ENCODE measurements around the gene TRMT112. TPM values are rescaled to one million over a fixed set of nuclear protein-coding genes. Genes with fewer than 3 reads are reported as not detected.
"Not testable (repeated sequence)": the region's sequence is repeated elsewhere in the genome, so short reads cannot be mapped to it uniquely, and the experiment has no call there.

Gene TRMT112
- total and polyA plus RNA-seq, 2 experiments from 2014 or later, result 210 to 292 TPM

GRCh38 chr11:64318766-64319761 lies 1.7 kb upstream of the TRMT112 start:
- H3K9me2 ChIP-seq (replicated peaks; ENCODE audit: insufficient read depth), result no peaks in the 10 kb centered on the region
- H3K79me2 ChIP-seq, result peaks cover 29% of the 10 kb centered on the region
- peak overlapping the region; percentile 79 for H3K4me2 ChIP-seq
- peaks cover 25% of the 10 kb centered on the region for H3K4me1 ChIP-seq (ENCODE audit: insufficient read depth)
- H4K20me1 ChIP-seq (ENCODE audit: insufficient read depth, poor library complexity, severe bottlenecking), result no peaks in the 10 kb centered on the region
- no peaks in the 10 kb centered on the region for H3K27me3 ChIP-seq
- peak overlapping the region; percentile 73 for H2AFZ ChIP-seq
- no peak for TF ChIP-seq EZH2phosphoT487 (IDR thresholded peaks at IDR 0.05; ENCODE audit: low read depth, severe bottlenecking, unreplicated experiment)
- TF ChIP-seq EZH2 (IDR thresholded peaks at IDR 0.05; ENCODE audit: borderline replicate concordance), result no peak
- TF ChIP-seq CTCF (IDR thresholded peaks at IDR 0.05; ENCODE audit: poor library complexity), result no peak
- peak; percentile 25 for DNase-seq (ENCODE audit: low spot score)
- H3K36me3 ChIP-seq (replicated peaks; ENCODE audit: insufficient read depth, low read depth), result no peaks in the 10 kb centered on the region
- H3K4me3 ChIP-seq, result peak overlapping the region; percentile 76
- 37% methylated on average over 14 of the region's 19 CpGs for WGBS (ENCODE audit: low lambda C conversion rate, missing lambda C conversion rate)
- peak overlapping the region; percentile 98 for H3K27ac ChIP-seq
- H3K9me3 ChIP-seq (ENCODE audit: low read depth), result no peaks in the 10 kb centered on the region

GRCh38 chr11:64317961-64318765 lies 804 bp upstream of the TRMT112 start, which contains the start of gene PRDX5:
Gene PRDX5 (plus strand): TSS chr11:64318121. CDS start chr11:64318216, 95 bp downstream.
- Histone ChIP-seq H4K20me1 (ENCODE audit: insufficient read depth, poor library complexity, severe bottlenecking) (no peaks in the 10 kb centered on the region), H3K4me1 (ENCODE audit: insufficient read depth) (peaks cover 25% of the 10 kb centered on the region), H2AFZ (peak within 1 kb of the TSS; percentile 73), H3K79me2 (peaks cover 29% of the 10 kb centered on the region), H3K4me2 (peak within 1 kb of the TSS; percentile 79), H3K27me3 (no peaks in the 10 kb centered on the region), H3K9me2 (replicated peaks; ENCODE audit: insufficient read depth) (no peaks in the 10 kb centered on the region), H3K27ac (peak within 1 kb of the TSS; percentile 98), H3K4me3 (peak within 1 kb of the TSS; percentile 76), H3K9me3 (ENCODE audit: low read depth) (no peaks in the 10 kb centered on the region), H3K36me3 (replicated peaks; ENCODE audit: insufficient read depth, low read depth) (no peaks in the 10 kb centered on the region)
- peak; percentile 98 for DNase-seq (ENCODE audit: low spot score)
- WGBS (ENCODE audit: low lambda C conversion rate, missing lambda C conversion rate), result 2% methylated on average over 59 of the region's 61 CpGs
- TF ChIP-seq CTCF (IDR thresholded peaks at IDR 0.05; ENCODE audit: poor library complexity) (peak; percentile 34), EZH2 (IDR thresholded peaks at IDR 0.05; ENCODE audit: borderline replicate concordance) (no peak)

- no peaks in the 10 kb centered on the region for H3K27me3 ChIP-seq
- no peak for TF ChIP-seq EZH2 (IDR thresholded peaks at IDR 0.05; ENCODE audit: borderline replicate concordance)
- peak; percentile 26 for TF ChIP-seq CTCF (IDR thresholded peaks at IDR 0.05; ENCODE audit: poor library complexity)
- peak overlapping the region; percentile 59 for H3K4me3 ChIP-seq
- no peaks in the 10 kb centered on the region for H4K20me1 ChIP-seq (ENCODE audit: insufficient read depth, poor library complexity, severe bottlenecking)
- DNase-seq (ENCODE audit: low spot score), result peak; percentile 73
- peaks cover 25% of the 10 kb centered on the region for H3K4me1 ChIP-seq (ENCODE audit: insufficient read depth)
- no peaks in the 10 kb centered on the region for H3K36me3 ChIP-seq (replicated peaks; ENCODE audit: insufficient read depth, low read depth)
- peaks cover 37% of the 10 kb centered on the region for H3K79me2 ChIP-seq
- peak overlapping the region; percentile 98 for H3K27ac ChIP-seq
- H3K4me2 ChIP-seq, result peak overlapping the region; percentile 79
- H3K9me3 ChIP-seq (ENCODE audit: low read depth), result no peaks in the 10 kb centered on the region
- no peaks in the 10 kb centered on the region for H3K9me2 ChIP-seq (replicated peaks; ENCODE audit: insufficient read depth)
- WGBS (ENCODE audit: low lambda C conversion rate, missing lambda C conversion rate), result 11% methylated on average over 32 of the region's 32 CpGs
- no peak overlapping the region for H2AFZ ChIP-seq
These were observed 561 bp downstream of the TRMT112 start for GRCh38 chr11:64316672-64317324.

GRCh38 chr11:64315667-64316526 lies 1.5 kb downstream of the TRMT112 start:
- H3K4me3 ChIP-seq; H3K9me2 ChIP-seq (replicated peaks; ENCODE audit: insufficient read depth); H2AFZ ChIP-seq; H3K27me3 ChIP-seq; H4K20me1 ChIP-seq (ENCODE audit: insufficient read depth, poor library complexity, severe bottlenecking); H3K36me3 ChIP-seq (replicated peaks; ENCODE audit: insufficient read depth, low read depth); H3K9me3 ChIP-seq (ENCODE audit: low read depth): not testable (repeated sequence)
- 86% methylated on average over 22 of the region's 25 CpGs for WGBS (ENCODE audit: low lambda C conversion rate, missing lambda C conversion rate)
- Histone ChIP-seq H3K79me2 (peaks cover 45% of the 10 kb centered on the region), H3K4me2 (peak overlapping the region; percentile 79), H3K27ac (peak overlapping the region; percentile 98), H3K4me1 (ENCODE audit: insufficient read depth) (peaks cover 16% of the 10 kb centered on the region)
- peak; percentile 2 for DNase-seq (ENCODE audit: low spot score)
